Measurements from ENCODE around the gene MAPK8.

DNA sequence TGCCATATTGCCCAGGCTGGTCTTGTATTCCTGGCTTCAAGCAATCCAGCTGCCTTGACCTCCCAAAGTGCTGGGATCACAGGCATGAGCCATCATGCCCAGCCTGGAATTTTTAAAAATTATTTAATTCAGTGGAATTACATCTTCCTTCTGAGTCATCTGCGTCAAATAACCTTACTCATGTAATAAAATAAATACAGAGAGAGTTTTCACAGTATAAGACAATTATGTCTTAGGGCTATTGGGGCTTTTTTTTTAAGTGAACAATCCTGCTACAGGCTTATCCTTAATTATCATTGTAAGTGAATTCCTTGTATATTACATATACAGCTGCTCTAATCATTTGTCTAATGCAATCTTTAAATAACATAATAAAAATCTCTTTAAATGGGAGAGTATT is 108.3 kb downstream of the MAPK8 start:
- TF ChIP-seq TEAD4 (IDR thresholded peaks at IDR 0.05) (no peak), NFIC (IDR thresholded peaks at IDR 0.05) (no peak), TCF12 (IDR thresholded peaks at IDR 0.05; ENCODE audit: low read depth) (no peak), CREB1 (IDR thresholded peaks at IDR 0.05; ENCODE audit: low read depth) (no peak)

All from Ishikawa (cell line).